NCI-H2081 treated with DMSO at 0.1 percent for 48 hours (cell line): ENCODE results near the gene NR2F1-AS1.

Experiments
- DNase-seq: peaks from one replicate; lab custom pipeline; 2025; lab: John Stamatoyannopoulos, UW

Gene NR2F1-AS1

GRCh38 chr5:93580927-93581445 lies at the start of gene NR2F1-AS1:
NR2F1-AS1 (minus strand) TSS chr5:93581219.
- DNase-seq: no peak

DNA sequence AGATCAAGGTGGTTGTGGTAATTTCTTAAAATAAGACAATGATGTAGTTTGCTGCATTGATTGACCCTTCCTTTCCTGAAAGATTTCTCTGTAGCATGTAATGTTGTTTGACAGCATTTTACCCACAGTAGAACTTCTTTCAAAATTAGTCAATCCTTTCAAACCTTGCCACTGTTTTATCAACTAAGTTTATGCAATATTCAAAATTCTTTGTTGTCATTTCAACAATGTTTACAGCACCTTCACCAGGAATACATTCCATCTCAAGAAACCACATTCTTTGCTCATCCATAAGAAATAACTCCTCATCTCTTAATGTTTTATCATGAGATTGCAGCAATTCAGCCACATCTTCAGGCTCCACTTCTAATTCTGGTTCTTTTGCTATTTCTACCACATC lies 45.8 kb upstream of the NR2F1-AS1 start:
- DNase-seq: no peak

GRCh38 chr5:93623153-93623552 lies 42.1 kb upstream of the NR2F1-AS1 start:
- DNase-seq: no peak

GRCh38 chr5:93622240-93622885 lies 41.3 kb upstream of the NR2F1-AS1 start:
- DNase-seq: peak; percentile 35

DNA sequence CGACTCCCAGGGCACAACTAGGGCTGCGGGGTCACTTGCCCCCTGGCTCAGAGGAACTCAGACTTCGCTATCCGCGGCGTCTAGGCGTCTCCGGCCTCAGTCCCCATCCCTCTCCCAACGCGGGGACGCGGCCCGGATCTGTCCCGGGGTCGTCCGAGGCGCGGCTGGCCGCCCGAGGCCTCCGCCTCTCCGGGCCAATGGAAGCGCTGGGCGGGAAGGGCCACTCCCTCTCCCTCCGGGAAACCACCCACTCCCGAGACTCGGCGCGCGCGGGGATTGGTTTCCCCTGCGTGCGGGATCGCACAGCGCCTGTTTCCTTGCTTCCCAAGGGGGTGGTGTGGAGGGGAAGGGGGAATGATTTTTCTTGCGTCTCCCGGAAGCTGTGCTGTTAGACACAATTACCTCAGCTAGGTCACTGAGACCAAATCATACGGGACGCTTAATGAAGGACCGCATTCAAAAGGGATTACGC lies 40.3 kb upstream of the NR2F1-AS1 start:
- peak; percentile 9 for DNase-seq

- DNase-seq: peak; percentile 16
Observed at GRCh38 chr5:93620487-93621326, 39.7 kb upstream of the NR2F1-AS1 start.

- no peak for DNase-seq
Observed at GRCh38 chr5:93616538-93617174, 35.6 kb upstream of the NR2F1-AS1 start.

DNA sequence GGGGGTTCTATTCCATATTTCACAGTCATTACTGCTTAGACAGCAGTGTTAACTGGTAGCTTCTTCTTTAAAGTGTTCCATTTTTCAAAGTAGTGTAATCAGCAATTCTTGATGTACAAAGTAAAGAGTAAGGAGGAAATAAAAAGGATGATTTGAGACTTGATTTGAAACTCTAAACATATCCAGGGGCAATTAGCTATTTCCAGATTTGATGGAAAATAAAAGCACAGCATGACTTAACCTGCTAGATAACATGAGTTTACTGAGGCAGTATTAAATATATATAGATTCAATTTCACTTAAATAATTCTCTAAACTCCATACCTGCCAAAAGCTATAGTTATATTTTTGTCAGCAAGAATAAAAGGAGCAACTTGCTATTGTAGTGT lies 31.8 kb upstream of the NR2F1-AS1 start:
- DNase-seq: no peak

- DNase-seq: no peak
Observed at GRCh38 chr5:93611976-93612854, 31.2 kb upstream of the NR2F1-AS1 start.

DNA sequence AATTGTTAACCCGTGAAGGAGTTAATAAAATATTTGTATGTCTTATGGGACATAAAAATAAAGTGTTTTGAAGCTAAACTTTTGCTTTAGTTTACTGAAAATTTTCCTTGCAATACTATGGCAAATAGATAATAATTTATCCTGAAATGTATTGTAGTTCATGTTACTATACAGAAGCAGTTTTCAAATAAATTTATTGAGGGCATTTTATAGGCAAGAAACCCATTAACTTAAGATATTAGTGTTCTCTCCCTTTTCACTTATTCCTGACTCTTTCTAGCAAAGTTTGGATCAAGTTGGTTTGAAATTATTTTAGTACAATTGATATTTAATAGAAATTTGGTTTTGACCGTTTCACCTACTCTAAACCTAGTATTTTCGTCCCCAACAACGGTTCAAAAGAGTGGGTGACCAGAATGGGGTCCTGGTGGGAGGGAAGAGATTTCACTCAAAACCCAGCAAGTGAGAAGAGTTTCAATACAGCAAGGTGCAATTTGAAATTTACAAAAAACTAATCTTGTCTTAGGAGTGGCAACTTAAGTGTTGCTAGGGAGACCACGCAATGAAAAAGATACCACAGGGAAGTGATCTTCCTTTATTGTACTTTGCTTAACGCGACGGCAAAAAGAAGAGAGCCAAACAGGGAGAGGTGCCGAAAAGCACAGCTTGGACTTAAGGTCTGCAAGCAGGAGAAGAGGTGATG lies 30.4 kb upstream of the NR2F1-AS1 start:
- no peak for DNase-seq

DNA sequence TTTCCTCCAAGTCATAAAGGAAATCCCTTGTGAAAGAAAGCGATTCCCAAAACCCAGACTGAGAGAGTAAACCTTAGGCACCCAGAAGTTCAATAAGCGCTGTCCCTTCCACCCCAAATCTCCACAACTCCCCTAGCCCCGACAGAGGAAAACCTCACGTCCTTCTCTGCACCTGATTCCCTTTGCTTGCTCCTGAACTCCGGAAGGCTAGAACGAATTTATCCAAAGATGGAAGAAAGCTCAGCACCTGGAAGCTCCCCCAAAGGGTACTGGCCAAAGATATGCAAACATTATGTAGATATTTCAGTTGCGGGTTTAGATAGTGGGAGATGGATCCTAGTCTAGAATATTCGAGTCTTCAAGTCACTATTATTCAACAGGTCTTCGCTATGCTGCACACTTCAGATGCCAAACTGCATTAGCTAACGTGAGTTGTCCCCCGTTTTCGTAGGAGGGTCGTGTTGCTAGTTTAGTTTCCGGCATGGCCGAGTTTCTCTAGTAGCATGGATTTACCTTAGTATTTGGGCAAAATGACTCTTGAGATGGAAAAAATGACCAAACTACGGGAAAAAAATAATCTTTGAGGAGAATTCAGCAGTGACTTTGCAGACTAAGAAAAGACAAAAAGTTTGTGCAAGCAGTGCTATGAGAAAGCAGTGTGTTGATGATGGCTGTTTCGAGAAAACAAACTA lies 29.7 kb upstream of the NR2F1-AS1 start:
- no peak for DNase-seq

- DNase-seq: no peak
Observed at GRCh38 chr5:93609762-93610161, 28.7 kb upstream of the NR2F1-AS1 start.

DNA sequence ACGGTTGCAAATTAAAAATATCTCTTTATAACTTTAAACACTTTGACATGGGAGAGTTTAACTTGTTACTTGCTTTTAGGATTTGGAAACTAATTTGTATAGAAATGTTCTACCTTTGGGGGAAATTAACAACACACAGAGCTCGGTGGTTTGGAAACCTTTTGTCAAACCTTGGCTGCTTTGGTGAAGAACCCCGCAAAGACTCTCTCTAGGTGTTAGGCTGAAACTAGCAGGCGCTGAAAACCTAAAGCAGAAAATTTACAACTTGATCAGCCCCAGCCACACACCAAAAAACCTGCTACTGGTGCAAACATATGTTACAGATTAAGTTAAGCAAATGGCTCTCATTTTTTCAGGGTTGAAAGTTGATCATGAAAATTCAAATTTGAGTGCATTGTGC lies 27.8 kb upstream of the NR2F1-AS1 start:
- no peak for DNase-seq

DNA sequence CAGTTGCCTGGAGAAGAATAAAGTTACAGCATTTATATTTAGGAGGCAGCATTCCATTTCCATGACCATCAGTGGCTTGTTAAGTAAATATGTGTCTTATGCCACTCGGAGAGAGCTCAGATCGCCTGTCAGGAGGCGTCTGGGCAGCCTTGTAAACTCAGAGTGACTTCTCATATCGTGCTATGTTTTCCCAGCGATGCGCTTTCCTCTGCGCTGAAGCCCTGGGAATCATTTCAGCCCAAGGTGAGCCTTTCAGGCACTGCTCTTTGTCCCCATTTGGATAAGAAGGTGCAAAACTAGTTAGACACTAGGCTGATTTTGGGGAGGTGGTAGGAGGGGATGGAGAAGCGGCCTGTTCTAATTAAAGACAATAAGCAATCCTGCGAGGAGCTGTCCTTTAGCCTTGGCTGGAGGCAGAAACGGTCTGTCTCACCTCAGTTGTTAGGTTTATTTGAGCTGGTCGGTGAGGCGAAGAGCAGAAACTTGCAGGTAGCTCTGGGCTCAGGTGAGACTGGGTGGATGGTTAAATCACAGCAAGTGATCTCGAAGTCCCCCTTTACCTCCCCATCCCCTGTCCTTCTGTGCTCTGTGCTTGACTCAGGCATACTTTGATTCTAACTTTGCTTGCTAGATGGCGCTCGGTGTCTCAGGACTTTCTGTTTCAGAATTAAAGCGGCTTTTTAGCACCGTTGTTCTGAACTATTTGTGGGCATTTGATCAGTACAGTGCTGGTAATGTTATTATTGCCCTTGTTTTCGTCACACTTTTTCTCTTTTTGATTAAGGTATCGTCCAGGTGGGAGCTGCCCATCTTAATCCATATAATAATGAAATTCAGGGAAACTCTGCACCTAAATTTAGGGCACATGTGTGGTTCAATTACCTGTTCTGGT lies 26.6 kb upstream of the NR2F1-AS1 start:
- peak; percentile 47 for DNase-seq

- DNase-seq: no peak
Observed at GRCh38 chr5:93606382-93606752, 25.3 kb upstream of the NR2F1-AS1 start.

- DNase-seq: no peak
Observed at GRCh38 chr5:93604644-93605515, 23.9 kb upstream of the NR2F1-AS1 start.

DNA sequence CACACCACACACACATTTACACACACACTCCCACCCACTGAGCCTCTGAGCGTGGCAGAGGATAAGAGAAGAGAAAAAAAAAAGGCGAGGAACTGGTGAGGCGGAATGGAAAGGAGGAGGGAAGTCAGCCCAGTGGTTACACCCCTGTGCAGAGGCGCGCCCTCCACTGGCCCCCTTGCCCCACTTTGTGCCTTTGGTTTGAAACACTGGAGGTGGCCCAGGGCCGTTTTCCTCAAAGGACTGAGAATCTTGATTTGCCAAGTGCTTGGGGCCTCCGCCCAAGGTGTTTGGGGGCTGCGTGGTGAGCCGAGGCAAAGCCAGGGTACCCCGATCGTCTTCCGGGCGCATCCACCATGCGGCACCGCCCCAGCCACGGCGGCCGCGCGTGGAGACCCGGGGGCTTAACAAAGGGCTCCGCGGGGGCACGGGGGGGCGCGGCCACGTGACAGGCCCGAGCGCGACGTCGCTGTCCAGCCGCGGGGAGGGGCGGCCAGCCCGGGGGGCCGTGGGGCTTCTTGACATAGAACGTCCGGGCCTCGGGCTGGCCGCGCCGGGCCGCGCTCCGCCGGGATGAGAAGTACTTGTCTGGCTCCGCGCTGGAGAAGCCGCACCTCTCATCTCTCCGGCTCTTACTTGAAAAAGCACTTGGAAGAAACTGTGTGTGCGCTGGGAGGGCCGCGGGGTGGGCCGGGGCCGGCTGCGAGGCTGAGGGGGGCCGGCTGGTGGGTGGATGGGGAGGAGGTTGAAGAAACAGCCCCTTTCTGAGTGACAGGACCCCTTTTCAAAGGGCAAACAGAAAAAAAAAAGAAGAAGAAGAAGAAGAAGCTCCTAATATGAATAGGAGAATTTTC lies 23.0 kb upstream of the NR2F1-AS1 start:
- no peak for DNase-seq
